ENCODE measurements around the gene PREPL.
"Not testable (repeated sequence)": the region's sequence is repeated elsewhere in the genome, so short reads cannot be mapped to it uniquely, and the experiment has no call there.

PREPL gene

DNA sequence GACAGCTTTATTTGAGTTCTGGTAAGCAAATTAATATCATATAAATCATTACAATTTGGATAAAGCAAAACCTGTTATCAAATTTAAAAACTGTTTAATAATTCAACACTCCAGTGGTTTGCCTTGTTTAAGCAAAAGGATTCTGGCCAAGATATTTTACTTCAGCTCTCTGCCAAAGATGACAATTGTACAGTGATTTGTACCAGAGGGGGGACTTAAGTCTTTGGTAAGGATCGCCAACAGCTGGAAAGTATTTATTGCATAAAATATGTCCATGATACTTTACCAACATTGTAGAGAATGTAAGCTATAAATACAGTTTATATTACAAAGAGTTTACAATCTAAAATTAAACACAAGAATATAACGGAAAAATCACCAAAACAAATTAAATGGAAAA lies 13.8 kb downstream of the PREPL start:
- DNase-seq = no peak

DNA sequence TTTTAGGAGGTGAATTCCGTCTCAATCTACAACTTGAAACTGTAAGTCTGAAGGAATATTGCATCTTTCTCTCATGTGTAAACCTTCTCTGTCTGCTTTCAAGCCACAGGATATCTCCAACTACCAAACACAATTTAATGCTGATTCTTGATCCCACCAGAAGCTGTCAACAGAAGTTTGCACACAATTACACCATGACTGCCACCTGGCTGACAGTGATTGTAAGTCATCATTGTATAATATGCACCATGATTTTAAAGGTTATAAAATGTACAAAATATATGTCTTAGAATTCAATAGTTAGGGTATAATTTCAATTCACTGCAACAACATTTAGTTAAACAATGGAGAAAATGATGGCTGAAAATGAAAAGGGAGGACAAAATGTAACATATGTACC lies 18.4 kb downstream of the PREPL start:
- no peak for DNase-seq

DNA sequence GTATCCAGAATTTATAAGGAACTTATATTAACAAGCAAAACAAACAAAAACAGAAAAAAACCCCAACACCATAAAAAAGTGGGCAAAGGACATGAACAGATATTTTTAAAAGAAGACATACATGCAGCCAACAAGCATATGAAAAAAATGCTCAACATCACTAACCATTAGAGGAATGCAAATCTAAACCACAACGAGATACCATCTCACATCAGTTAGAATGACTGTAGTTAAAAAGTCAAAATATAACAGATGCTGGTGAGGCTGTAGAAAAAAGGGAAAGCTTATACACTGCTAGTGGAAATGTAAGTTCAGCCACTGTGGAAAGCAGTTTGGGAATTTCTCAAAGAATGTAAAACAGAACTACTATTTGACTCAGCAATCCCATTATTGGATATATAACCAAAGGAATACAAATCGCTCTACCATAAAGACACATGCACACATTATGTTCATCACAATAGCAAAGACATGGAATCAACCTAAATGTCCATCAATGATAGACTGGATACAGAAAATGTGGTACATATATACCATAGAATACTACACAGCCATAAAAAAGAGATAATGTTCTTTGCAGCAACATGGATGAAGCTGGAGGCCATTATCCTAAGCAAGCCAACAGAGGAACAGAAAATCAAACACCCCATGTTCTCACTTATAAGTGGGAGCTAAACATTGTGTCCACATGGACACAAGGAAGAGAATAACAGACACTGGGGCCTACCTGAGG lies 25.3 kb downstream of the PREPL start:
- no peak for DNase-seq

DNA sequence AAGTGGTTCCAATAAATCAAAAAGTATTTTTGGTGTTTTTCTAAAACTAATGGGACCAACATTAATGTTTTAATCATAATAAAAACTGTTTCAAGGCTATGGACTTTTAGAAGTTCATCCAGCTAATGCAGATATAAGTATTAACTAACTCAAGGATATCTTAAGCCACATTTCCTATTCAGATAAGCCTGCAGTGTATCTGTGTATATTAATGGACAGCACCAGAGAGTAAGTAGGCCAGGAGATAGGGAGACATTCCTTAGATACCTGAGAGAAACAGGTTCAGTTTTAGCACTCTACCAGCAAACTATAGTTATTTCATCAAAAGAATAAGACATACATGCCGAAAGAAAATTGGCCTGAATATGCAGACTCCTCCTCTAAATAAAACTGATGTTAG lies 27.3 kb downstream of the PREPL start:
- no peak for DNase-seq

DNA sequence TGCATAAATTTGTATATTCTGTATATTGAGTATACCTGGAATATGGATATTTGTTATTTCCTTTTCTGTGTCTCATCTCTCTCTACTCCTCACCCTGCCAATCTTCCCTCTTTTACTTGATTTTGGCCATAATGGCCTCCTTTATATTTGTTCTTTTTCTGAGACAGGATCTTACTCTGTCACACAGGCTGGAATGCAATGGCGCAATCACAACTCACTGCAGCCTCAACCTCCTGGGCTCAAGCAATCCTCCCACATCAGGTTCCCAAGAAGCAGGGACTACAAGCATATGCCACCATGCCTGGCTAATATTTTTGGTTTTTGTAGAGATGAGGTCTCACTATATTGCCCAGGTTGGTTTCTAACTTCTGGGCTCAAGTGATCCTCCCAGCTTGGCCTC lies 30.5 kb downstream of the PREPL start:
- no peak for DNase-seq

DNA sequence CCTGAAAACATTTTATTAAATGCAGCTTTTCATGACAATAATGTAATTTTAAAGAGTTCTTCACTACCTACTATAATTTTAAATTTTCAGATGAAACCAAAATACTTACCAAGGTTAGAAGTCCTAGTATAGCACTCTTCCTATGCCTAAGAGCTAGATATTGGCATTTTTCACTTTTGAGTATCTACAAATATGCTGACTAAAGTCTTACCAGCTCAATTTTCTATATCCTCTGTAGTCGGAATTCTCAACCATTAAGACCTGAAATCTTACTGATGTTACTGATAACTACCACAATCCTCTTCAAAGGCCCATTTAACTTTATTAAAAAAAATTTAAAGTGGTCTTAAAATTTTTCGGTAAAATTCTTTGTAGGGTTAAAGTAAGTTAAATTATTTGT lies 32.0 kb downstream of the PREPL start:
- DNase-seq = no peak

DNA sequence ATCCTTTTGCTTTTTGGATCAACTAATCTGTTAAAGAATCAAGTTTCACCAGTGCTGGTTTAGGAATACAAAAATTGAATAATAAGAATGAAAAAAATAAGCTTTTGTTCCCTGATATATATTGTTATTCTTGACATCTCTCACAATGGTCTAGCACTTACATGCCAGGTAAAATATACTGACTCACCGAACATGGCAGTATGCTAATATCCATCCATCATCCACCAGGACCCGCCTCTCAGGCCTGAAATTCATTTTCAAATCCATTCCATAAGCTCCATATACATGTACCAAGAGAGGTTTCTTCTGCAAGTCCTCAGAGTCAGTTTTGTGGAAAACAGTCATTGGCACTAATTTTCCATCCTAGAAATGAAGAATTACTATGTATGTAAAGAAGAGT lies 32.5 kb downstream of the PREPL start:
- DNase-seq = no peak

DNA sequence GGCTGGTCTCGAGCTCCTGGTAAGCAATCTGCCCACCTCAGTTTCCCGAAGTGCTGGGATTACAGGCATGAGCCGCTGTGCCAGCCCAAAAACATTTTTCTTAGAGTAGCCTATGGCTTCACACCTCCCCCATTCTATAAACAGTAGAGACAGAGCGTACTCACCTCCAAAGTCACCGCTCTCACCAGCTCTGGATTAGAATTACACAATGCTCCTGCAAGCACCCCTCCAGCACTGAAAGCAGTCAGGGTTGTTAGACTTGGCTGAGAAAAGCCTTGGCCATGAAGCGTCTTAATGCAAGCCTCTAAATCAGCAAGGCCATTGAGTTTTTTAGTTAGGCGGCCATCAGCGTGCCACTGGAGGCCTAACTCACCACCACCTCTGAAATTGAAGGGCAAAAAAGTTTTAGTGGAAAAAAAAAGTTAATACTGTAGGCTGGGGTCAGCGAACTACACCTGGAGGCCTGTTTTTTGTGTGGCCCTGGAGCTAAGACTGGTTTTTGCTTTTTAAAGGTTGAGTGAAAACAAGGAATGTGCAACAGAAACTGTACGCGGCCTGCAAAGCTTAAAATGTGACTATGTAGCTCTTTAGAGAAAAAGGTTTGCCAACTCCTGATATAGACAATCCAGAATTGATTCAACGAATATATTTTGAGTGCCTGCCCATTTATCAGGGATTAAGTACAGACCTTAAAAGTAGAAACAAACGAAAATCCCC lies 34.6 kb downstream of the PREPL start:
- DNase-seq = no peak

DNA sequence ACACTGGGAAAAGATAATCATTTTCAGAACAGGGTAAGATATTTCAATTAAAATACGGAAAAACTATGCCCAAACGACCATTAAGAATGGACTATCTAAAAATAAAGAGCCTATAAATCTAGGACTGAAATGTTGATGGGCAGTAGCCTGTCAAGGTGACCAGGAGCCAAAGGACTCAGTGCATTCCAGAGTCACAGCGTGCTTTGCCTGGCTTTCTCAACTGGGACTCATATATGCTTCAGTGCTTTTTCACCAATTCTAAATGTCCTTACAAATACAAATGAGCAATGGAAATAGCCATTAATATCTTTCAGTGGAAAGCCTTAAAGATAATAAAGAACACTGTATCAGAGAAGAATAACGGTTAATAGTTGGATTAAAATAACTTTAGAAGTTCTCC lies 35.4 kb downstream of the PREPL start:
- no peak for DNase-seq

DNA sequence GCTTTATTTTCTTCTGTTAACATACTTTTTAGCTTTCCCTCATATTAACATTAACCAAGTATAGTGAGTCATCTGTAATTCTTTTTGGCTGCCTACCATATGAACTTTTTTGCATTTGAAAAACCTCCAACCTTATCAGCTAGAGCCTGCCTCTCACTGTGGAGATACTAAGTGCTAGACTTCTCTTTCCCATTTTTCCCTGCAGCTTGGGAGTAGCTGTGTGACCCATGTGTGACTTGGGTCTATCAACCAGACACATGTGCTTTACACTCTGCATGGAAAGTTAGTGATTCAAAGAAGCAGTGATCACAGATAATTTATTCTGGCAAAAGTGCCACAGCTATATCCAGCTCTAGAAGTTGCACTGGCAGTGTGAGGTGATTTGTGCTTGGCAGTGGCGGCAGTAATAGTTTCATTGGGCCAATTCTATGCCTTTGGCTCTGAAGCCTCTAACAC lies 36.3 kb downstream of the PREPL start:
- no peak for DNase-seq

DNA sequence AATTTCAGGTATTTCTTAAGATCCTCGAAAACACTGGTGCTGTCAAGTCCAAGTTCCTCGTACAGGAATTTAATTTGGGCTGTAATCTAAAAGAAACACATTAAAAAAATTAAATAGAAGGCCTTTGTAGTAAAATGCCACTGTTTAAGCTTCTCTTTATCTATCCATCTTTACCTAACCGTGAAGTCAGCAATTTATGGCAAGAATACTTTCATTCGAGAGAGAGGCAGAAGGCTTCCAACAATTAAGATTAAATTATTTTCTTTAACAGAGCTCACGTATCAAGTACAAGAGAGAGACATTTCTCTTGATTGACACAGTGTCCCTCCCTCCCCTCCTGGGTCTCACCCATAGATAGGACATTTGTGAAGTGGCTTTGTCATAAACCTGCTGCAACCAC lies 39.9 kb downstream of the PREPL start:
- DNase-seq = no peak

DNA sequence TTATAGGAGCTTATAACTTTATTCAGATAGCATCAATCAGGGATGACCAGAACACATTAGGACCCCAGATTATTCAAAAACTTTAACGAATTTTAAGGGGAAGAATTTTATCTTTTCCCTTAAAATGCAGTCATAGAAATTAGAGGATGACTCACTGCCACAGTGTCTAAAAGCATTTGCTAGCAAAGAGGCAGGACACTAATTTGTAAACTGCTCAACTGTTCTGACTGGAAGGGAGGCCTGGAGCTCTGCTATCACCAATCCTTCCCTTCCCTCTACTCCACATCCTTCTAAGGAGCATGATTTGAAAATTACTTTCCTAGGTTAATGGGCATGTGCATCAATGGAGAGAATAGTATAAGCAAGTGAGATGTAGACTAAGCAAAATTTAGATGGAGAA lies 40.5 kb downstream of the PREPL start:
- no peak for DNase-seq

DNA sequence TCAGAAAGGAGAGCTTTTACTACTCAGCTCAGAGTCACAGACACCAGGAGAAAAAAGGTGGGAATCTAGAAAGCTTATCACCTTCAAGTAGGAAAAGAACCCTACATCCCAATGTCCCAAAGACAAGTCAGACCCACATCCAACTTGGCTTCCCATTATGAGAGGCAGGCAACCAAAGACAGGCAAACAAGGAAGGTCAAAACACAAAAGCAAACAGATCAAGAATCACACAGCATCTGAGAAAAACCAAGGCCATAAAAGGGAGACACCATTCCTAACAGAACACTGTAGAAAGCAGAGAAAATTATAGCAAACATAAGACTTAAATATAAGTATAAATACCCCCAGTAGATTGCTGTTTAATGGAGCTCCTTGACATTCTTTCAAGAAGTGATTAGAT lies 45.3 kb downstream of the PREPL start:
- no peak for DNase-seq

DNA sequence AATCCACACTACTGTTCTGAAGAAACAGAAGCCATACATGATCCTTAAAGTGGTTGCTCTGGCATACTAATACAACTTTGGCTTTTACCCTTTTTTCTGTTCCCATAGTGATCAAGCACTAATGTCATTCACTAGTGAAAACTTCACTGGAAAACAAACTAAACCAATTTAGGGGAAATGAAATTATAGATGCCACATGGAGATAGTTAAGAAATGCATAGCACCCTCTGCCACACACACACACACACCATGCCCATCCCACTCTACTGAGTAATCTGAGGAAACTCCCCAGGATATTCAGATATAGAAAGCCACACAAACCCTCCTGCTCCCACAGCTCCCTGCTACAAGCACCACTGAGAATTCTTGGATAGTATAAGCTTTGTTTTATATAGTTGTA lies 46.9 kb downstream of the PREPL start:
- DNase-seq = no peak

DNA sequence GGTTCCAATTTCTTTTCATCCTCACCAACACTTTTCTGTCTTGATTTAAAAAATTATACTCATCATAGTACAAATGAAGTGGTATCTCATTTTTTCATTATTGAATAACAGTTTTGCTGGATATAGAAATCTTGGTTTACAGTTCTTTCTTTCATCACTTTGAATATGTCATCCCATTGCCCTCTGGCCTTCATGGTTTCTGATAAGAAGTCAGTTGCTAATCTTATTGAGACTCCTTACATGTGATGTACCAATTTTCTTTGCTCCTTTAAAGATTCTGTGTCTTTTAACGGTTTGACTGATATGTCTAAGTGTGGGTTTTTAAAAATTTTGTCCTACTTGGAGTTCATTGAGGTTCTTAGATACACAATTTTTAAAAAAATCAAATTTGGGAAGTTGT lies 51.0 kb downstream of the PREPL start:
- DNase-seq = no peak

DNA sequence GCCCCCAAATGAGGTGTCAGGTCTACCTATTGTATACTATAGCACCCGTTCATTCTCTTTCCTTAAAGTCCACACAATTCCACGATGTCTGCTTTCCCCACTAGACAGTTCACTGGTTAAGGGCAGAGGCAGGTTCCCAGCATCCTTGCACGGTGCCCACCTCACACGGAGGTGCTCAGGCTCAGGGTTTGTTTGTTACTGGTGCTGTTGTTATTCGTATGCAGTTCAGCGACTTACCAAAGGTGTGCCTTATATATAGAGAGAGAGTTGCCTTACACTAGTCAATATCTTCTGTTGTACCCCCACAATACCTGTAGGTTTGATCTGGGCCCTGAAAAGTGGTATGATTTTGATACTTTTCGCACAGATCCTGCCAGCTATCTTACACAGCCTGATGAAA lies 55.4 kb downstream of the PREPL start:
- no peak for DNase-seq

DNA sequence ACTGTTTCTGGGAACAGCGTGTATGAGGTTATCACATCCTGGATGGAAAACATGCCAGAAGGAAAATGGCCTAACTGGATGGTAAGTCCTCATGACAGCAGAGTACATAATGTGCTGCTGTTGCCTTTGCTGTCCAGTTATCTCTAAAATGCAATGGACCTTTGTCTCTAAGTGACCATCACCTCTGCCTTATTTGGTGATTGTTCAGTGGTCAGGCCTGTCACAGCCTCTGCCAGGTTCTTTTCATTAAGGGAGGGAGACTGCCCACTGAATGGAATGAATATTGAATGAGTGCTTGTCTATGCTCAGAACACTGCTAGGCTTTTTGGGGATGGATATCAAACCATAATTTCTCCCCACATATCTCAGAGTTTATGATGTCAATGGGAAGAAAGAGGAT lies 57.0 kb downstream of the PREPL start:
- no peak for DNase-seq

DNA sequence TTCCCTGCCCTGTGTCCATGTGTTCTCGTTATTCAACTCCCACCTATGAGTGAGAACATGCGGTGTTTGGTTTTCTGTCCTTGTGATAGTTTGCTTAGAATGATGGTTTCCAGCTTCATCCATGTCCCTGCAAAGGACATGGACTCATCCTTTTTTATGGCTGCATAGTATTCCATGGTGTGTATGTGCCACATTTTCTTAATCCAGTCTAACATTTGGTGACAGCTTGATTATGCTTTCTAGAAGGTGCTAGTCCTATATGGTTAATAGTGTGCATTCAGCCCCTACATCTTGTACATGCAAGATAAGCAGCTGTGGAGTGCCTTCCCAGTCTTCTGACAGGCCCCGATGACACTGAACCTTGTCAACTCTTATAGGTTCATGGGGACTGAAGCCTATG lies 57.5 kb downstream of the PREPL start:
- not testable (repeated sequence) for DNase-seq

DNA sequence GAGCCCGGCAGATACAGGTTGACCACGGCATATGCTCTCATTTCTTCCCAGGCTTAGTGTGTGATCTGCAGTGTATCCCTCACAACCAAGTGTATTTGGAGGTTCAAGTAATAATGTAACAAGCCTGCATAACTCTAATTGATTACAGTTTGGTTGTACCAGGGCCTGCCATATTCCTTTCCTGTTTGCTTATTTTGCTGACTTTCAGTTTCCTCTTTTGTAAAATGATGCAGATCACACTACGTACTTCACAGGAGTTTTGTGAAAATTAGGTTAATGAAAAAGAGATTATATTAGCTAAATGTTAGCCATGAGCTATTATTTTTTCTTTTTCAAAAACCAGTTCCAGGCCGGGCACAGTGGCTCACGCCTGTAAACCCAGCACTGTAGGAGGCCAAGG lies 60.2 kb downstream of the PREPL start:
- no peak for DNase-seq

DNA sequence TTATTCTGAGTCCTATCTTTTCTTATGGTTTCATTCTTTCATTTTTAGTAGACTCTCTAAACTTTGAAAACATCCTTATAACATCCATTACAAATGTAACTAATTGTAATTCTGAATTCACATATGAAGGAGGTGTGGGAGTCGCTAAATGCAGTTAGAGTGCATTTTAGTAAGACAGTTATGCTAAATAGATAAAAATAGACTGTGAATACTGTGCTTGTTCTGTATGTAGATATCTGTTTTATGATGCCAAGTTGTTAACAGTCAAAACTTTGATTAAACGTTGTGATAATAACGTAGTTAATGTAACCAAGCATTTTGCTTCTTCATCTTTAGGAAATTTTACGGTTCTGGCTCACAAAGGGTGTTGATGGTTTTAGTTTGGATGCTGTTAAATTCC lies 61.7 kb downstream of the PREPL start:
- DNase-seq = no peak

DNA sequence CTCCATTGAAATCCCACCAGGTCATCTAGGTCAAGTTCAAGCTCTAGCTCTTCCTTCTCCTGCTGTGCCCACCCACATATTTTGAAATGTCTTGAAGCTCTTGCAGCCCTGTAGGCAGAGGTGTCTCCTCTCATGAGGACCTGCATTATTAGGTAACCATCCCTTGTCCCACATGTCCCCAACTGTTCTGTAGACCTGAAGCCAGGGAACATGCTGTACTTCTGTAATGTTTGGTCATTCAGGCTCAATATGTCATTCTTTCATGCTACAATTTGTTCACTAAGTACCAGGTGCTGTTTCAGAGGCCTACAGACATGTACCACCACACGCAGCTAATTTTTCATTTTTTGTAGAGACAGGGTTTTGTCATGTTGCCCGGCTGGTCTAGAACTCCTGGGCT lies 63.9 kb downstream of the PREPL start:
- no peak for DNase-seq

DNA sequence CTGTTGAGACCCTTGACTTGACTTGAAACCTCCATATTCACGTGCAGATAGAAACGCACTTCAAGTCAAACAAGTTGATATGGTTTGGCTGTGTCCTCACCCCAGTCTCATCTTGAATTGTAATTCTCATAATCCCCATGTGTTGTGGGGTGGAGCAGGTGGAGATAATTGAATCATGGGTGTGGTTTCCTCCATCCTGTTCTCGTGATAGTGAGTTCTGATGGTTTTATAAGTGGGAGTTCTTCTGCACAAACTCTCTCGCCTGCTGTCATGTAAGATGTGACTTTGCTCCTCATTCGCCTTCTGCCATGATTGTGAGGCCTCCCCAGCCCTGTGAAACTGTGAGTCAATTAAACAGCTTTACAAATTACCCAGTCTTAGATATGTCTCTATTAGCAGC lies 64.6 kb downstream of the PREPL start:
- DNase-seq = no peak

DNA sequence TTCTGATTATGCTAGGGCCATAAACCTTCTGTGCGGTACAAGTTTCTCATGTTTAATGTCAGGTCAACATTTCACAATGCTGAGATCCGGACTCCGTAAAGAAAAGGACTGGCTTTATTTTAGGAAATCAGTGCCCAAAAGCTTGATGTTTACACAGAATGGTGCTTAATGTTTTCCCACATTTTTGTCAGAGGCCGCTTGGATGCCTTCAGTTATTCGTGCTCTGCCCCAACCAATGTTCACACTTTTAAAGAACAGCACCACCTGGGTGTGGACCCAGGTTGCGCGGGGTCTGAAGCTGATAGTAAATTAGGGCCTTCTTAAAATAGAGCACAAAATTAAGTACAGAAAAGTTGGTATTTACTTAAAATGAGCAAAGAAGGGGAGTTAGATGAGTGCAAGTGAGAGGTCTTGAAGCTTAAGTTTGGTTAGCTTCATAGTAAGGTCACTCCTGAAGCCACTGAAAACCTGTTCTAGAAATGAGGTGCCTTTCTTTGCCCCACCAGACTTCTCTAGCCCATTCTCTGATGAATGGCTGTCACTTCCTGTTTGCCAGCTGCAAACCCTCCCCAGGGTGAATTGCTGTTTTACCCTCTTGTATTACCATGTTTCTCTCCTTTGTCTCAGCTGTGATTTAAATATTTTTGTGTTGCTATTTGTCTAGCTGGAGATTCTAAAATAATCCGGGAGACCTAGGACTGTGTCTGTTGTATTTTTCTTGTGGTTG lies 65.5 kb downstream of the PREPL start:
- DNase-seq = no peak

DNA sequence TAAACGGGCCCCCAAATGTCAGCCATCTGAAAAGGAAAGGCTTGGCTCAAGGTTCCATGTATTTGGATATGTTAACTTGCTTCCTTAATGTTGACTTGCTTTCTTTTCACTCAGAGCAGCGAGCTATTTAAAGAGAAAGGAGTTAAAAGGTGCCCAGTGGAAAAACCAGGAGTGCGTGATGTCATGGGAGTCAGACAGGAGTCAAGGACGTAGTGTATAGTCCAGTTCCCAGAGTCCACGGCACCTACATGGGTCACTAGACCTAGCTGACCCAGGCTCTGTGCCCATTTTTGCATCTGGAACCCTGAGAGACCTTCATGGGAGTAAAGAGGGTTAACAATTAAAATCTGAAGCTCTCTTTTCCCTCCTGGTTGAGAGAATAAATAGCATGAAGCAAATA lies 66.2 kb downstream of the PREPL start:
- DNase-seq = no peak
